ENCODE data around the gene CAMTA2.

The CAMTA2 gene

GRCh38 chr17:4960279-4960922 is 27.1 kb downstream of the CAMTA2 start:
- H3K4me2 ChIP-seq (ENCODE audit: low read depth, low read length) = no peak overlapping the region
- H4K20me1 ChIP-seq (ENCODE audit: insufficient read depth, low read length) = no peaks in the 10 kb centered on the region
- TF ChIP-seq CTCF (IDR thresholded peaks at IDR 0.05; ENCODE audit: low read length) = no peak
- TF ChIP-seq EZH2 (optimal IDR thresholded peaks at IDR 0.05; ENCODE audit: low read depth, low read length) = no peak
- no peaks in the 10 kb centered on the region for H3K27me3 ChIP-seq (replicated peaks; ENCODE audit: insufficient read depth, low read length)
- H3K4me1 ChIP-seq (ENCODE audit: low read length) = no peaks in the 10 kb centered on the region
- H2AFZ ChIP-seq (ENCODE audit: low read length) = no peak overlapping the region
- H3K79me2 ChIP-seq (ENCODE audit: low read length) = peaks cover 3% of the 10 kb centered on the region; the same call in 1 of the 2 replicates
- H3K27ac ChIP-seq (ENCODE audit: low read length) = no peak overlapping the region
- H3K9ac ChIP-seq (ENCODE audit: low read length) = no peak overlapping the region
- no peaks in the 10 kb centered on the region for H3K9me2 ChIP-seq (replicated peaks; ENCODE audit: insufficient read depth, low read length)
- no peaks in the 10 kb centered on the region for H3F3A ChIP-seq (ENCODE audit: insufficient read depth, low read length)
- H3K36me3 ChIP-seq (replicated peaks; ENCODE audit: insufficient read depth, low read length) = no peaks in the 10 kb centered on the region
- H3K4me3 ChIP-seq (ENCODE audit: low read length) = no peak overlapping the region
- no peaks in the 10 kb centered on the region for H3K9me3 ChIP-seq (replicated peaks; ENCODE audit: insufficient read depth, low read length)
- DNase-seq = no peak

DNA sequence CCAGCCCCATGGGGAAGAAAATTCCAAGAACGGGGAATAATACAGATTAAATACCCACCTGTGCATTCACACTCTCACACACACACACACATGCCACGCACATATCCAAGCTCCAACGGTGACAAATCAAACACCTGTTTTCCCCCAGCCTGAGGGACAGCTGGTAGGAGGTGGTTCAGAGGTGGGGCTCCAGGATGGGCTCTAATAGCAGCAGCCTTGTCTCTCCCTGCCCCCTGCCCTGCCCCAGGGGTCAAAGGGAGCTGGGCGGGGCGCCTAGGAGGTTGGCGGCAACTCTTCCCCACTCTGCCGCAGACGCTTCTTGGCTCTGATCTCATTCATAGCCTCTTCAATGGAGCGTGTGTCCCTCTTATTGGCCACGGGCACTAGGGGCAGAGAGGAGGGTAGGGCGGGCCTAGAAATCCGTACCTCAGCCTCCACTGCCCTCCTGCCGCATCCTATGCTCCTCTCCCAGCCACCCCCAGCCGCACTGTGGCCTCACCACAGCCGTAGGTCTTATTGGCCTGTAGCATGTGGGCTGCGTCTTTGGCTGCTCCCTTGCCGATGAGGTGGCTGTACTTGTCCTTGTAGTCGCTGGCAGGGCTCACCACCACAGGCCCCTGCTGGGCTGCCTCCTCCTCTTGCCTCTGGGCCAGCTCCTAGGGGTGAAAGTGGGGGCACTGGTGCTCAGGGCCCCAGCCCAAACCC is 28.1 kb downstream of the CAMTA2 start:
- no peak for TF ChIP-seq EZH2 (optimal IDR thresholded peaks at IDR 0.05; ENCODE audit: low read depth, low read length)
- TF ChIP-seq EZH2phosphoT487 (IDR thresholded peaks at IDR 0.05; ENCODE audit: low read length) = no peak
- TF ChIP-seq CTCF (IDR thresholded peaks at IDR 0.05; ENCODE audit: low read length) = no peak
- H3K4me3 ChIP-seq (ENCODE audit: low read length) = no peak overlapping the region

GRCh38 chr17:4958102-4958501 is 29.4 kb downstream of the CAMTA2 start:
- H3K27ac ChIP-seq (ENCODE audit: low read length) = no peak overlapping the region
- H3K27me3 ChIP-seq (replicated peaks; ENCODE audit: insufficient read depth, low read length) = no peaks in the 10 kb centered on the region
- no peak overlapping the region for H3K4me3 ChIP-seq (ENCODE audit: low read length)
- H3K36me3 ChIP-seq (replicated peaks; ENCODE audit: insufficient read depth, low read length) = no peaks in the 10 kb centered on the region
- no peak overlapping the region for H3K4me2 ChIP-seq (ENCODE audit: low read depth, low read length)
- no peak for TF ChIP-seq EZH2phosphoT487 (IDR thresholded peaks at IDR 0.05; ENCODE audit: low read length)
- TF ChIP-seq EZH2 (optimal IDR thresholded peaks at IDR 0.05; ENCODE audit: low read depth, low read length) = no peak
- H3K9me3 ChIP-seq (replicated peaks; ENCODE audit: insufficient read depth, low read length) = no peaks in the 10 kb centered on the region
- no peak overlapping the region for H3K9ac ChIP-seq (ENCODE audit: low read length)
- H3K79me2 ChIP-seq (ENCODE audit: low read length) = no peaks in the 10 kb centered on the region
- no peaks in the 10 kb centered on the region for H3K9me2 ChIP-seq (replicated peaks; ENCODE audit: insufficient read depth, low read length)
- H4K20me1 ChIP-seq (ENCODE audit: insufficient read depth, low read length) = no peaks in the 10 kb centered on the region
- H3F3A ChIP-seq (ENCODE audit: insufficient read depth, low read length) = no peaks in the 10 kb centered on the region
- DNase-seq = no peak
- H3K4me1 ChIP-seq (ENCODE audit: low read length) = no peaks in the 10 kb centered on the region
- H2AFZ ChIP-seq (ENCODE audit: low read length) = no peak overlapping the region

More for the DNA sequence above, 28.1 kb downstream of the CAMTA2 start:
- Histone ChIP-seq H3K9me2 (replicated peaks; ENCODE audit: insufficient read depth, low read length) (no peaks in the 10 kb centered on the region), H4K20me1 (ENCODE audit: insufficient read depth, low read length) (no peaks in the 10 kb centered on the region), H3K4me2 (ENCODE audit: low read depth, low read length) (no peak overlapping the region), H3K4me1 (ENCODE audit: low read length) (no peaks in the 10 kb centered on the region), H3K27ac (ENCODE audit: low read length) (no peak overlapping the region), H3K36me3 (replicated peaks; ENCODE audit: insufficient read depth, low read length) (no peaks in the 10 kb centered on the region), H2AFZ (ENCODE audit: low read length) (no peak overlapping the region), H3F3A (ENCODE audit: insufficient read depth, low read length) (no peaks in the 10 kb centered on the region), H3K27me3 (replicated peaks; ENCODE audit: insufficient read depth, low read length) (no peaks in the 10 kb centered on the region), H3K79me2 (ENCODE audit: low read length) (no peaks in the 10 kb centered on the region), H3K9me3 (replicated peaks; ENCODE audit: insufficient read depth, low read length) (no peaks in the 10 kb centered on the region), H3K9ac (ENCODE audit: low read length) (no peak overlapping the region)
- no peak for DNase-seq
